GM19025 (cell line): Measurements from ENCODE around the gene CLSTN2.

Experiments
- ATAC-seq: cut with Tn5 transposase; IDR thresholded peaks from one replicate; pipeline ENCODE4 v1.9.1; 2021; ENCODE audit warnings: mild to moderate bottlenecking, low read depth, moderate library complexity; ENCODE audit not compliant: unreplicated experiment

The CLSTN2 gene

GRCh38 chr3:140521751-140522445 is 586.9 kb downstream of the CLSTN2 start:
- no peak for ATAC-seq

GRCh38 chr3:140522653-140523380 is 587.8 kb downstream of the CLSTN2 start:
- no peak for ATAC-seq

GRCh38 chr3:140523600-140523999 is 588.6 kb downstream of the CLSTN2 start:
- ATAC-seq: no peak

- no peak for ATAC-seq
These were observed 592.2 kb downstream of the CLSTN2 start for GRCh38 chr3:140527156-140527555.

- ATAC-seq: no peak
These were observed 594.1 kb downstream of the CLSTN2 start for GRCh38 chr3:140529096-140529495.

GRCh38 chr3:140529558-140529957 is 594.6 kb downstream of the CLSTN2 start:
- ATAC-seq: no peak

- ATAC-seq: no peak
These were observed 595.1 kb downstream of the CLSTN2 start for GRCh38 chr3:140530131-140530530.

GRCh38 chr3:140530603-140531002 is 595.6 kb downstream of the CLSTN2 start:
- ATAC-seq: no peak

GRCh38 chr3:140532793-140533330 is 597.9 kb downstream of the CLSTN2 start:
- no peak for ATAC-seq

GRCh38 chr3:140536926-140537726 is 602.1 kb downstream of the CLSTN2 start:
- no peak for ATAC-seq

- no peak for ATAC-seq
These were observed 602.7 kb downstream of the CLSTN2 start for GRCh38 chr3:140537727-140538082.

GRCh38 chr3:140540262-140540661 is 605.3 kb downstream of the CLSTN2 start:
- ATAC-seq: peak; percentile 51

- no peak for ATAC-seq
These were observed 607.1 kb downstream of the CLSTN2 start for GRCh38 chr3:140541975-140542653.

- ATAC-seq: no peak
These were observed 610.2 kb downstream of the CLSTN2 start for GRCh38 chr3:140545197-140545596.

GRCh38 chr3:140545756-140546155 is 610.8 kb downstream of the CLSTN2 start:
- no peak for ATAC-seq

- ATAC-seq: no peak
These were observed 611.7 kb downstream of the CLSTN2 start for GRCh38 chr3:140546649-140547048.

GRCh38 chr3:140552403-140552802 is 617.4 kb downstream of the CLSTN2 start:
- ATAC-seq: no peak

GRCh38 chr3:140552898-140553297 is 617.9 kb downstream of the CLSTN2 start:
- no peak for ATAC-seq

- ATAC-seq: no peak
These were observed 618.6 kb downstream of the CLSTN2 start for GRCh38 chr3:140553591-140553990.

GRCh38 chr3:140555666-140556065 is 620.7 kb downstream of the CLSTN2 start:
- ATAC-seq: no peak
